ENCODE data around the gene MAN2A2.
A peak's percentile ranks its signal among the peaks of the same experiment; 100 is the strongest.

Gene MAN2A2

GRCh38 chr15:90866800-90867199 is 36.3 kb upstream of the MAN2A2 start:
- no peak for DNase-seq (ENCODE audit: low spot score)
- no peak for TF ChIP-seq CTCF (IDR thresholded peaks at IDR 0.05; ENCODE audit: extremely low read depth, missing control alignments)

- TF ChIP-seq CTCF (IDR thresholded peaks at IDR 0.05; ENCODE audit: extremely low read depth, missing control alignments) = no peak
- DNase-seq (ENCODE audit: low spot score) = no peak
Measured at GRCh38 chr15:90868261-90868689, 34.8 kb upstream of the MAN2A2 start, which contains the start of gene FURIN. Gene FURIN (plus strand): TSS chr15:90868588. CDS start chr15:90875741, 7,153 bp downstream.

GRCh38 chr15:90869140-90869541 is 34.0 kb upstream of the MAN2A2 start:
- no peak for DNase-seq (ENCODE audit: low spot score)
- TF ChIP-seq CTCF (IDR thresholded peaks at IDR 0.05; ENCODE audit: extremely low read depth, missing control alignments) = no peak

- no peak for TF ChIP-seq CTCF (IDR thresholded peaks at IDR 0.05; ENCODE audit: extremely low read depth, missing control alignments)
- no peak for DNase-seq (ENCODE audit: low spot score)
Measured at GRCh38 chr15:90869601-90870353, 33.3 kb upstream of the MAN2A2 start.

- no peak for TF ChIP-seq CTCF (IDR thresholded peaks at IDR 0.05; ENCODE audit: extremely low read depth, missing control alignments)
Measured at GRCh38 chr15:90870354-90871138, 32.6 kb upstream of the MAN2A2 start.

GRCh38 chr15:90871139-90871715 is 31.9 kb upstream of the MAN2A2 start:
- peak; percentile 72 for DNase-seq (ENCODE audit: low spot score)
- TF ChIP-seq CTCF (IDR thresholded peaks at IDR 0.05; ENCODE audit: extremely low read depth, missing control alignments) = no peak

More at GRCh38 chr15:90870354-90871138, 32.6 kb upstream of the MAN2A2 start:
- no peak for DNase-seq (ENCODE audit: low spot score)

All from GM20000 (cell line).